HG03571 (cell line): Measurements from ENCODE around the gene LRRIQ3.
"Not testable (repeated sequence)": the region's sequence is repeated elsewhere in the genome, so short reads cannot be mapped to it uniquely, and the experiment has no call there.

Source experiments
- ATAC-seq: cut with Tn5 transposase; IDR thresholded peaks from one replicate; pipeline ENCODE4 v1.9.1; 2021; ENCODE audit not compliant: unreplicated experiment

The LRRIQ3 gene

GRCh38 chr1:74197657-74198552 is at the start of gene LRRIQ3, which contains the start of gene FPGT:
LRRIQ3 (minus strand) TSS chr1:74198176; CDS start chr1:74183684, 14,492 bp downstream.
FPGT (plus strand) TSS chr1:74198242; CDS start chr1:74198279, 37 bp downstream.
- peak; percentile 98 for ATAC-seq

GRCh38 chr1:74246315-74246714 is 48.3 kb upstream of the LRRIQ3 start:
- ATAC-seq = no peak

GRCh38 chr1:74245168-74245772 is 47.3 kb upstream of the LRRIQ3 start:
- ATAC-seq = no peak

- ATAC-seq = no peak
Observed at GRCh38 chr1:74237787-74238186, 39.8 kb upstream of the LRRIQ3 start.

GRCh38 chr1:74237035-74237434 is 39.1 kb upstream of the LRRIQ3 start:
- ATAC-seq = no peak

GRCh38 chr1:74236440-74236839 is 38.5 kb upstream of the LRRIQ3 start:
- ATAC-seq = no peak

- no peak for ATAC-seq
Observed at GRCh38 chr1:74235153-74235552, 37.2 kb upstream of the LRRIQ3 start, which contains the start of gene TNNI3K. TNNI3K (plus strand) TSS chr1:74235387; CDS start chr1:74235452, 65 bp downstream.

GRCh38 chr1:74223453-74223852 is 25.5 kb upstream of the LRRIQ3 start:
- no peak for ATAC-seq

- ATAC-seq = no peak
Observed at GRCh38 chr1:74222701-74223100, 24.7 kb upstream of the LRRIQ3 start.

GRCh38 chr1:74215229-74215628 is 17.3 kb upstream of the LRRIQ3 start:
- ATAC-seq = no peak

- no peak for ATAC-seq
Observed at GRCh38 chr1:74205266-74205665, 7.3 kb upstream of the LRRIQ3 start.

- no peak for ATAC-seq
Observed at GRCh38 chr1:74199504-74199903, 1.5 kb upstream of the LRRIQ3 start.

- no peak for ATAC-seq
Observed at GRCh38 chr1:74197255-74197654, 721 bp downstream of the LRRIQ3 start.

GRCh38 chr1:74195339-74195738 is 2.6 kb downstream of the LRRIQ3 start:
- ATAC-seq = no peak

- no peak for ATAC-seq
Observed at GRCh38 chr1:74193908-74194307, 4.1 kb downstream of the LRRIQ3 start.

GRCh38 chr1:74180490-74180889 is 17.5 kb downstream of the LRRIQ3 start:
- no peak for ATAC-seq

GRCh38 chr1:74174423-74174822 is 23.6 kb downstream of the LRRIQ3 start:
- not testable (repeated sequence) for ATAC-seq

- no peak for ATAC-seq
Observed at GRCh38 chr1:74162333-74162732, 35.6 kb downstream of the LRRIQ3 start.

- no peak for ATAC-seq
Observed at GRCh38 chr1:74161497-74161896, 36.5 kb downstream of the LRRIQ3 start.

GRCh38 chr1:74160046-74160445 is 37.9 kb downstream of the LRRIQ3 start:
- ATAC-seq = no peak

GRCh38 chr1:74145086-74145485 is 52.9 kb downstream of the LRRIQ3 start:
- ATAC-seq = no peak

GRCh38 chr1:74117370-74117769 is 80.6 kb downstream of the LRRIQ3 start:
- not testable (repeated sequence) for ATAC-seq
